Activated T-cell treated with anti-CD3 and anti-CD28 coated beads, Interleukin-2, amount 50 U/mL, for 48 hours (primary cell): ENCODE measurements around the gene SMAD3.

Source experiments
- DNase-seq, 2 experiments: peaks; one replicate each; pipeline ENCODE4 v3.0.0-alpha.2; 2020

SMAD3 gene

GRCh38 chr15:67167091-67167490, 101.7 kb downstream of the SMAD3 start:
- DNase-seq = no peak

GRCh38 chr15:67168694-67169093, 103.3 kb downstream of the SMAD3 start:
- no peak for DNase-seq

DNA sequence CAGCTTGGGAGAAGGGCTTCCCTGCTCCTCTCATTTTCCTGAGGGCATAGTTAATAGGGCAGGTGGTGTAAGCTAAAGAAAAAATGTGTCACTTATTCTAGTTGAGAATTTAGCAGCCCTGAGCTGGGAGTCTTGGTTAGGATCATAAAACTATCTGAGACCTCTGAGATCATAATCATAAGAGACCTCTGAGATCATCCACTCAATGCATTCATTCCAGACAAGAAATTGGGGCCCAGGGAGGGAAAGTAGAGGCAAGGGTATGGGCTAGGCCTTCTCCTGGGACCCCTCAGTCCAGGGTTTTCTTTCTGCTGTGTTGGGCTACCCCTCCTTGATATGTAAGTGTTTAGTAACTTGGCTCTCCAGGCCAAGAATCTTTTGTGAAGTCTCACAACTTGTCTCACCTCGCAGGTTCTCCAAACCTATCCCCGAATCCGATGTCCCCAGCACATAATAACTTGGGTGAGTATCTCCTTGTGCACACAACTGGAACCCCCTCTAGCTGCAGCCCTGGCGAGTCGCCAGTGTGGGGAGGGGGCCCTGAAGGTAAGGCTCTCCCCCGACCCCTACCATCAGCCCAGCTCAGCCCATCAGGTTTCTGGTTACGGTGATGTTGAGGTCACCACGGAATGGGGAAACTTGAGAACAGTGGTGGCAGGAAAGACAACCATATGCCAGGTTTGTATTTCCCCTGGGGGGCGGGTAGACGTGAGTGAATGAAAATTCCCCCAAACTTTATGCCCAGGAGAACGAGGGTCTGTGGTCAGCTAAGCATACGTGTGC, 104.9 kb downstream of the SMAD3 start:
- DNase-seq = no peak

GRCh38 chr15:67171471-67171870, 106.1 kb downstream of the SMAD3 start:
- no peak for DNase-seq

- DNase-seq = peak; percentile 56 to 66
Observed at GRCh38 chr15:67172172-67172571, 106.8 kb downstream of the SMAD3 start.

- DNase-seq = no peak
Observed at GRCh38 chr15:67173005-67173404, 107.6 kb downstream of the SMAD3 start.

- no peak for DNase-seq
Observed at GRCh38 chr15:67173786-67174185, 108.4 kb downstream of the SMAD3 start.

DNA sequence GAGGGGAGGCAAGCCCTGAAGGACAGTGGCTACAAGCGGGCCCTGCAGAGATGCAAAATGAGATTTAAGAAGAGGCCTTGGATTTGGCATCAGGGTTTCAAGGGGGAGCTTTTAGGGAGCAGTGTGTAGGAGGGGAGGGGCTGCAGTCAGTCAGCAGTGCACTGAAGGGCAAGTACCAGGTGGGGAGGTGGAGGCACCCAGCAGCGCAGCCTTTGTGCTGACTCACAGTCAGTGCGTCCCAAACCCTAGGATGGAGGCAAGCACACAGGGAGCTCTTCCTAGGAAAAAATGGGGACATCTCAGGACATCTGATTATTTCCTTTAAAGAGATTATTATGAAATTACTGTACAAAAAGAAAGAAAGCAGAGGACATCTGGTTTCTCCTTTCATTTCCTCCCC, 109.0 kb downstream of the SMAD3 start:
- no peak for DNase-seq

DNA sequence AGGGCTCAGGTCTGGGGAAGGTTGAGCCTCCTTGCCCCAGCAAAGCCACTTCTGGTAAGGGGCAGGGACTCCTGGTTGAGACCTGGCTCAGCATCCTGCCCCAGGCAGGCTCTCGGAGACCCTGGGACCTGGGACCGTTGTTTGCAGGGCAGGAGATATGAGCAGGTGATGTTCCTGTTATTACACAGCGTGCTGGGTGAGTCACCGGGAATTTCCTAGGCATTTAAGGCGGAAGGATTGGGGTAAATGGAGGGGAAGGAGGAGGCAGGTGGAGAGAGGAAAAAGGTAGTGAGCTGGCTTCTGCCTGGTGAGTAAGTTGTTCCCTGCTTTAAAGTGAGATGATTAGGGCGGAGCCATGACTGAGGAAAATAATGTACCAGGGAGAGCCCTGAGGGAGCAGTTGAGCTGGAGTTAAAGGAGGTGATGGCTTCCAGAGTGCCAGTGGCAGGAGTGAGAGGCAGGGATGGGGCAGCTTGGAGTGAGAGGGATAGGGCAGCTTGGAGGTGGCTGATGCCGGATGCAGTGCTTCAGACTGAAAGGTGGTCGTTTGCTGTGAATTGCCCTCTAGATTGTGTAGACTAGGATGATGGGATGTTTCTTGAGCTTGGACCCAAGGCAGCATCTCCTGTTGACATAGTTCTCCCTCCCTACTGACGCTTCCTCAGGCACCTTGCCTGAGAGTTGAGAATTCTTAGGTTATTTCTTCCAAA, 109.6 kb downstream of the SMAD3 start:
- DNase-seq = peak; percentile 51 to 59

- DNase-seq = peak; percentile 50 to 60
Observed at GRCh38 chr15:67175643-67176071, 110.3 kb downstream of the SMAD3 start.

DNA sequence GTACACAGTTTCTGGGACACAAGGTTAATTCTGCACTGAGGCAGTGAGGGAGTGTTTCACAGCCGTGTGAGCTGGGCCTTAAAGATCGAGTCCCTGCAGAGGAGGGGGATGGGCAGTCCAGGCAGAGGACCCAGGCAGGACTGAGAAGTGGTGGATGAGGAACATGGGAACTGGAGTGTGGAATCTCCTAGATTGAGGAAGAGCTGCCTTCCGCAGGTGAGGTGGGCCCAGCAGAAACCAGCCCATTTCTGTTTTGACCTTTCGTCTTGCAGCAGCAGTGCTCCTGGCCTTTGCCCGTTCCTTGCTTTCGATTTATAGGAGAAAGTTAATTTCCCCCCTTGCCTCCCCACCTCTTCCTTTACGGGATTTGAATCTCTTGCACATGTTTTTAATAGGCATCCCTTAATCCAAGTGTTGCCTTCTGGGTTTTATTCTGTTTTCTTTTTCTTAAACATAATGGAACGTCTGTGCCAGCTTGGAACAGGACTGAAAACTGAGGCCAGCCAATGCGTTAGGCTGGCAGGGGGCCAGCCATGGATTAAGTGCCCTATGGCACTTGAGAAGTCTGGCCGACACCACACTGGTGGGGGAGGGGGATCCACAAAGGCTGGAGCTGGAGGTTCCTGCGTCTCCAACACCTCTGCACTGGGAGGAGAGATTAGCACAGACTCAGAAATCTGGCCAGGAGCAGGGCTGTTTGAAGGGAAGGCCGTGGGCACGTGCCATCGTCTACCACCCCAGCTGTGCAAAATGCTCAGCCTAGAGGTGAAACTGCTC, 111.0 kb downstream of the SMAD3 start:
- DNase-seq = no peak

- DNase-seq = no peak
Observed at GRCh38 chr15:67177752-67178151, 112.3 kb downstream of the SMAD3 start.

DNA sequence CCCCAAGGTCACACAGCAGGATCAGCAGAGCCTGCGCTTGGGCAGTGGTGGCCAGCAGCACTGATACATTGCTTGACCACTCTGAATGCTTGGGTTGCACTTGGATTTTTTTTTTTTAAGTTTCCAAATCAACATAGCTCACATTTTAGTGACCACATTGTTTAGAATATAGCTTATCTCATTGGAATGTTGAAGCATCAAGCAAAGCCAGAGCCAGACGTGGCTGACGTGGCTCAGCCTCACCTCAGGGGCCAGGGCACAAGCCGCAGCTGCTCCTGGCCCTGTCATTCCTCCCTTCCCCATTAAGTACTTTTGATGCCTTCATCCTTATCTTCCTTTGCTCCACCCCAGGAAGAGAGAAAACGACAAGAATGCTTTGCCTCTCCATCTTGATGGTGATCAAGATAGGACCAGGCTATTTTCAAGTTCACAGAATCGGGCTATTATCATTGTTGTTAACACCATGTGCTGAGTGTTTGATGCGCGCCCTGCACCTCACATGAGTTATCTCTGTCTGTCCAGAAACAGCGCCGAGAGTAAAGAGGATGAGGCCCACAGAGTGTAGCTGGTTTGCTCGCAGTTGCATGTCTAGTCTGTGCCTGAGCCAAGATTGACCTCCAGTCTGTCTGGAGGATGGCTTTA, 113.3 kb downstream of the SMAD3 start:
- no peak for DNase-seq

- no peak for DNase-seq
Observed at GRCh38 chr15:67179411-67179995, 114.1 kb downstream of the SMAD3 start.

GRCh38 chr15:67180035-67180434, 114.6 kb downstream of the SMAD3 start:
- DNase-seq = no peak

GRCh38 chr15:67180514-67181191, 115.3 kb downstream of the SMAD3 start:
- no peak for DNase-seq

GRCh38 chr15:67181221-67181639, 115.8 kb downstream of the SMAD3 start:
- DNase-seq = no peak

- DNase-seq = peak in 1 of 2 experiments; percentile 2
Observed at GRCh38 chr15:67183443-67184169, 118.2 kb downstream of the SMAD3 start.

DNA sequence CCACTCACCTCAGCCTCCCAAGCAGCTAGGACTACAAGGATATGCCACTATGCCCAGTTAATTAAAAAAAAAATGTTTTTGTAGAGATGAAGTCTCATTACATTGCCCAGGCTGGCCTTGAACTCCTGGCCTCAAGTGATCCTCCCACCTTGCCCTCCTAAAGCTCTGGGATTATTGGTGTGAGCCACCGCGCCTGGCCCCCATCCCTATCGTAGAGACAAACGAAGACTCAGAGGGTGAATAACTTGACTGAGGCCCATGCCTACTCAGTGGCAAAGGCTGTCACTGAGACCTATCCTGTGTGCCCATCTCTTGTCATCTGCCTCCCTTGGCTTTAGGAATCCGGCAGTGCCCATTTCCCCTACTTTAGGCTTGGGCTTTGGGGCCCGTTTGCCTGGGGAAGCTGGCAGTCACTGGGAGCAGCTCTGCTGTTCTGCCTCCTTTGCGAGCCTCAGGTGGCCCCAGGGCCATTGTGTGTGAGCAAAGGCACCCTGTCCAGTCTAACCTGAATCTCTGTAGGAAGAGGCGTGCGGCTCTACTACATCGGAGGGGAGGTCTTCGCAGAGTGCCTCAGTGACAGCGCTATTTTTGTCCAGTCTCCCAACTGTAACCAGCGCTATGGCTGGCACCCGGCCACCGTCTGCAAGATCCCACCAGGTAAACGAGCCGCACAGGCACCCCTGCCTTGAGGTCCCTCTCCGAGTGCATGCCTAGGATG, 119.0 kb downstream of the SMAD3 start:
- DNase-seq = peak; percentile 12 to 14

- no peak for DNase-seq
Observed at GRCh38 chr15:67185051-67185450, 119.6 kb downstream of the SMAD3 start.
